OCI-LY3 (cell line): Measurements from ENCODE around the gene LSM7.
A peak's percentile ranks its signal among the peaks of the same experiment; 100 is the strongest.

ENCODE experiments used
- H2AFZ ChIP-seq: fragments of 200-600, 300-600 bp; shearing (Covaris generic); 2 replicates; pipeline ENCODE4 v1.6.0; 2014; ENCODE audit warnings: antibody characterized with exemption, low read depth, low read length
- H3K27ac ChIP-seq: fragments of 200-600, 300-600 bp; sonication (generic); 2 replicates; pipeline ENCODE4 v1.5.1; 2014; ENCODE audit warnings: mild to moderate bottlenecking, low read length, moderate library complexity, mixed read lengths
- H3K27me3 ChIP-seq: fragments of 200-600, 300-600 bp; sonication (generic); 2 replicates; pipeline ENCODE4 v1.6.1; 2014; ENCODE audit warnings: low read depth, low read length, mixed read lengths
- H3K36me3 ChIP-seq: fragments of 200-600, 300-600 bp; sonication (generic); replicated peaks from 2 replicates; pipeline ENCODE3; 2014; ENCODE audit warnings: low read depth, low read length, mixed read lengths
- H3K4me1 ChIP-seq: fragments of 300-600, 200-600 bp; sonication (generic); 2 replicates; pipeline ENCODE4 v1.6.1; 2014; ENCODE audit warnings: low read length, mixed read lengths
- H3K4me2 ChIP-seq: fragments of 200-600, 300-600 bp; sonication (generic); 2 replicates; pipeline ENCODE4 v1.6.1; 2014; ENCODE audit warnings: low read length, mixed read lengths
- H3K4me3 ChIP-seq: fragments of 300-600, 200-600 bp; sonication (generic); 2 replicates; pipeline ENCODE4 v1.5.1; 2014; ENCODE audit warnings: antibody characterized with exemption, mild to moderate bottlenecking, low read length, moderate library complexity
- H3K79me2 ChIP-seq: fragments of 300-600, 200-600 bp; shearing (Covaris generic); 2 replicates; pipeline ENCODE4 v1.6.1; 2014; ENCODE audit warnings: mild to moderate bottlenecking, low read length, mixed read lengths
- H3K9ac ChIP-seq: fragments of 300-600, 200-600 bp; shearing (Covaris generic); 2 replicates; pipeline ENCODE4 v1.6.0; 2014; ENCODE audit warnings: mild to moderate bottlenecking, low read length, moderate library complexity
- H3K9me3 ChIP-seq: fragments of 200-600, 300-600 bp; shearing (Covaris generic); 2 replicates; pipeline ENCODE4 v1.6.1; 2014; ENCODE audit warnings: low read length, mixed read lengths; ENCODE audit not compliant: insufficient read depth
- H4K20me1 ChIP-seq: fragments of 200-600, 300-600 bp; sonication (generic); 2 replicates; pipeline ENCODE4 v1.6.1; 2016; ENCODE audit warnings: low read length, mixed read lengths; ENCODE audit not compliant: insufficient read depth
- CTCF ChIP-seq: fragments of 200-600, 300-600 bp; sonication (generic); IDR thresholded peaks from 2 replicates; pipeline ENCODE4 v1.5.1; 2014; ENCODE audit warnings: antibody characterized with exemption, low read length, low read depth
- EZH2phosphoT487 ChIP-seq: fragments of 200-600 bp; shearing (Covaris generic); IDR thresholded peaks from 2 replicates; pipeline ENCODE4 v1.6.1; 2018; ENCODE audit warnings: antibody characterized with exemption, mixed run types, low read depth

LSM7 gene

DNA sequence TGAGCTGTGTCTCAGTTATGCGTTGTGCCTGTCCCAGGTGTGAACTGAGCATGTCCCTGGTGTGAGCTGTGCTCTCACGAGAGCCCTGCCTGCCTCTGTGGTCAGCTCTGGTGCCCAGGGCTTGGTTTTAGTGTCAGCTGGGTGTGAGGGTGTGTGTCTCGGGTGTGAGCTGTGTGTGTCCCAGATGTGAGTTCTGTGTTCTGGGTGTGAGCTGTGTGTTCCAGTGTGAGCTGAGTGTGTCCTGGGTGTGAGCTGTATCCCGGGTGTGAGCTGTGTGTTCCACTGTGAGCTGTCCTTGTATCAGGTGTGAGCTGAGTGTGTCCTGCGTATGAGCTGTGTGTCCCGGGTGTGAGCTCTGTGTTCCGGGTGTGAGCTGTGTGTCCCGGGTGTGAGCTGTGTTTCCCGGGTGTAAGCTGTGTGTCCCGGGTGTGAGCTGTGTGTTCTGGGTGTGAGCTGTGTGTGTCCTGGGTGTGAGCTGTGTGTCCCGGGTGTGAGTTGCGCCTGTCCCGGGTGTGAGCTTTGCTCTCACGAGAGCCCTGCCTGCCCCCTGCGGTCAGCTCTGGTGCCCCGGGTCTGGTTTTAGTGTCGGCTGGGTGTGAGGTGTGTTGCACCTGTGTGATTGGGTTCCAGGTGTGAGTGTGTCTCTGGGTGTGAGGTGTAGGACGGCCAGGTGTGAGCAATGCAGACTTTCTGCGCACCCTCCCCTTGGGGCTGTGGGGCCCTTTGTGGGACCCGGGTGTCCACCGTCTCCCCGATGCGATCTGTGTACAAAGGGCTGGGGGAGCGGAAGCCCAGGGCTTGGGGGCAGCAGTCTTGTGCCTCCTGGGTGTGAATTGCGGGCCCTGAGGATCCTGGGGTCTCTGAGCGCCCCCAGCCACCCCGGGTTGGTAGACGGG lies 39.3 kb downstream of the LSM7 start:
- Histone ChIP-seq H4K20me1 (no peaks in the 10 kb centered on the region), H3K4me1 (peaks cover 22% of the 10 kb centered on the region), H3K27me3 (peaks cover 26% of the 10 kb centered on the region), H3K36me3 (no peaks in the 10 kb centered on the region), H3K9ac (peak overlapping the region; percentile 68), H3K9me3 (no peaks in the 10 kb centered on the region), H3K4me2 (peak overlapping the region; percentile 97), H3K27ac (peak overlapping the region; percentile 50), H3K79me2 (no peaks in the 10 kb centered on the region), H3K4me3 (peak overlapping the region; percentile 77), H2AFZ (peak overlapping the region; percentile 31)
- TF ChIP-seq CTCF (no peak), EZH2phosphoT487 (no peak)

- Histone ChIP-seq H3K4me1 (peaks cover 22% of the 10 kb centered on the region), H3K4me3 (no peak overlapping the region), H3K36me3 (no peaks in the 10 kb centered on the region), H3K27ac (no peak overlapping the region), H3K79me2 (no peaks in the 10 kb centered on the region), H3K9ac (no peak overlapping the region), H3K27me3 (peaks cover 26% of the 10 kb centered on the region), H4K20me1 (no peaks in the 10 kb centered on the region), H2AFZ (no peak overlapping the region), H3K4me2 (no peak overlapping the region), H3K9me3 (no peaks in the 10 kb centered on the region)
- no peak for TF ChIP-seq CTCF
- TF ChIP-seq EZH2phosphoT487 = no peak
Observed at GRCh38 chr19:2288338-2288817, 40.0 kb downstream of the LSM7 start.

DNA sequence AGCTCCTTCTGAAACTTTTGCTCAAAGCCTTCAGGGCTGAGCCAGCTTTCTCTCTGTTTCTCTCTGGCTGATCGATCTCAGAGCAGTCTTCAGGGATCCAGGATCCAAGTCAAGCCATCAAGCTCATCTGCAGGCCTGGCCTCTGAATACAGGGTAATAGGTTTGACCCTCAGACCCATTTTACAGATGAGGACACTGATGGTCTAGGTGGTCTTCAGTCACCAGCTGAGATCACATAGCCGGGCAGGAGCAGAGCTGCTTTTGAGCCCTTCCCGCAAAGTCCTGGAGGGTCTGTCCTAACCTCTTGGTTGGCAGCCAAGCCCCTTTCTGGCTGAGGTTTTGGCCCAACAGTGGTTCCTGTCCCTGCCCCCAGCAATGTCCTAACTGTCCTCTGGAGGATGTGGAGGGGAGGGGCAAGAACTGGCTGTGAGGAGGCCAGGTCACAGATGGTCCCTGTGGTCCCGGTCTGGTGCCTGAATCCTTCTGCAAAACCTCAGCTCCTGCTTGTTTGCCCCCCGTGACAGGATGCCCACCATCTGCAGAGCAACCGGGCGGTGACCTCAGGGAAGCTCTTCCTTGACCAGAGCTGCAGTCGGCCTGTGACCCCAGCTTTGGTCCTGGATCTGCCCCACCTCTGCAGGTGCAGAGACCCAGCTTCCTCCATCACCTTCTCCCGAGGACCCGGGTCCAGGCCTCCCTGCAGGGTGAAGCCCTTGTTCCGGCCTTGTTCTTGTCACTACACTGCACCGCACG lies 40.6 kb downstream of the LSM7 start:
- H3K27ac ChIP-seq = no peak overlapping the region
- H3K9me3 ChIP-seq = no peaks in the 10 kb centered on the region
- H3K4me1 ChIP-seq = peaks cover 22% of the 10 kb centered on the region
- H3K79me2 ChIP-seq = no peaks in the 10 kb centered on the region
- H3K4me3 ChIP-seq = no peak overlapping the region
- H3K27me3 ChIP-seq = peaks cover 28% of the 10 kb centered on the region
- no peaks in the 10 kb centered on the region for H3K36me3 ChIP-seq
- no peak overlapping the region for H3K9ac ChIP-seq
- no peaks in the 10 kb centered on the region for H4K20me1 ChIP-seq
- TF ChIP-seq CTCF = no peak
- TF ChIP-seq EZH2phosphoT487 = no peak
- no peak overlapping the region for H3K4me2 ChIP-seq
- H2AFZ ChIP-seq = no peak overlapping the region
